GM11168 (cell line): Measurements from ENCODE around the gene FRMD4A.

ENCODE experiments used
- in situ Hi-C: fragments of 300-500 bp; cut with MboI; formaldehyde crosslinking; loops from one replicate; pipeline ENCODE4 v1.12.0; 2022; ENCODE audit warnings: low sequenced_read_pairs; ENCODE audit not compliant: unreplicated experiment

FRMD4A gene

DNA sequence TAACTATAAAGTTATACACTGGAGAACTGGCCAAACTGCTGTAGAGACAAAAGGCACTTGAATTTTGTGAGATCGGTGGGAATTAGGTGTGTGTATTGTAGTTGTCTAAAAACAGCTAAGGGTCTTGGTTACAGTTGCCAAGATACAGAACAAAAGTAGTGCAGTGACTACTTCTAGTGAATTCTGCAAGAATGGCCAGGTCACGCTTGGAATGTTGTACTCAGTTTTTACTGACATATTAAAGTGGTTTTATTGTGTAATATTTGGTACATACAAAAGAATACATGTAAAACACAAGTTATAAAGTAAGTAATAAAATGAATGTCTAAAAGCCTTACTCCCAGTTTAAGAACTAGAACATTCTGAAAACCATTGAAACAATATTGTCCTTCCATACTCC lies 701.6 kb downstream of the FRMD4A start:
- in situ Hi-C loops, result no loop called here

DNA sequence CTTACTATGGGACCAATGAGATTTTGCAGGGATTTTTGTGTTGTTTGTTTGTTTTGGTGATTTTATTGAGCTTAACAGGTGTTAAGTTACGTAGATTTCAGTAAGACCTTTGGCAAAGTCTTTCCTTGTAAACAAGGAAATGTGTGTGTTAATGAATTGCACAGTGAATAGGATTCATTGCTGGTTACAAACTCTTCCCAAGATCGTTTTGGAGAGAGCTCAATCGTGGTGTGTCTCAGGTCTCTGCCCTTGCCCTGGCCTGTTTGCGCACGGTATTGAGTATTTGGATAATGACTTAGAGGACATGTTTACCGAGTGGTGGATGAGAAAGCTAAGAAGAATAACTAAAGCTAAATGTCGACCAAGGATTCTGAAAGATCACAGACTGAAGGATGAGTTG lies 702.1 kb downstream of the FRMD4A start:
- in situ Hi-C loops, result no loop called here

DNA sequence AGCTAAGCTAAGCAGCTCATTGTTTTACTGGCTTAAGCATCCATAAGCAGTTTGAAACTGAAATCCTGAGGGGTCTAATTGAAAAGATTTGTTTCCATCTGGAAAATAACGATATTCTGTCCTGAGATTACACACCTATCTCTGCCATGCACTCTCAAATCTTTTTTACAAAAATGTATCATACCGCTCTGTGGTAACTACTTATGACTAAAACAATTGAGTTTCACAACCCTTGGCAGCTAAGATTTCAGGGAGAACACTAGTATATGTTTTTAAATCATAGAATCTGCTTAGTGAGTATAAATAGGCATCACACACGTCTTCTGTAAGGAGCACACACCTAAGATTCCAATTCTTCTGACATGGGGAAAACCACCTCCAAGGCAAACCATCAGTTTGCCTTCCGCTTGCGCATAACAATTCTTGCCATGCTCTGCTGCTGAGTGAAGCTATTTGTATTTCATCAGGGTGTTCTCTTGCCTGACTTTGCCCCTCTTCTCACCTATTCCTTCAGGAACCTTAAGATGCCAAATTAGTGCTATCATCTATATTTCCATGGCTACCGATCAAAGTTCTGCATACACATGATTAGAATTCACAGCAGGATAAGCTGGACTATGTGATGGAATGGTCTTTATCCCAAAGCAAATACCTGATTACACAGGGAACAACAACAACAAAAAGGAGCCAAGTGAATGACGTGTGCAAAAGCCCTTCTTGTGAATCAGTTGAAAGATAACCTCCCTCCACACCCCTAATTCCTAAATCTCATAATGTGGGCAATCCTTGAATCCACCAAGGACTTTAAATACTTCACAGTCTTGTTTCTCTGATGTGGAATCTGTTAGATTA lies 703.0 kb downstream of the FRMD4A start:
- in situ Hi-C loops, result no loop called here

DNA sequence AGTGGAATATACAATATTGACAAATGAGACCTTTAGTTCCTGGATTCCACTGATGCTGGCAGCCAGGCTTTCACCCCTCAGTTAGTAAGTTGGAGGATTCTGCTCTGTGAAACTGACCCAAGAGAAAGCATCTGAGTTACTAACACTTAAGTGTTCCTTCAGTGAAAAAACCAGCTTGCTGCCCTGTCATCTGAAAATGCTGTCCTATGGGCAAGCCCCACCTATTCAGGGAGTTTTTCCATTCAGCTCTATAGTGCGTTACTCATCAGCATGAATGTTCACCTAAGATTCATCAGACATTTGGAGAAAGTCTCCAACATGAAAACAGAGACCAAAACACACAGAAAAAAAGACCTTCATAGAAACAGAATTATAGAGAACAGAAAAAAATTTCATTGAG lies 706.1 kb downstream of the FRMD4A start:
- in situ Hi-C loops, result no loop called here

DNA sequence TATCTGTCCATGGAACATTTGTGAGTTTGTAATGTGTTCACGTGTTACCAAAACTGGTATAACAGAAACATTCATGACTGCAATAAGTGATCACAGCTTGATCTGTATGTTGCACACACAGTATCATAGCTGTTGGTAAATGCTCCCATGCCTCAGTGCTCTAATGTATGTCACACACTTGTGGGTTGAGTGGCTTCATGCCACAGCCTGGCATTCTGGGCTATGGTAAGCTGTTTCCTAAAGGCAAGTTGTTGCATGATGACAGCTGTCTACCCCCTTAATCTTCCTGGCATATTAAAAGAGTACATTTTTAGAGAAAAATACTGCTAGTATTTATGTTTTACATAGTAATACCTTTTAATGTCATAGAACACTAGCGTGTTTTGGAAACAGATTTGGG lies 708.8 kb downstream of the FRMD4A start:
- in situ Hi-C loops, result no loop called here

DNA sequence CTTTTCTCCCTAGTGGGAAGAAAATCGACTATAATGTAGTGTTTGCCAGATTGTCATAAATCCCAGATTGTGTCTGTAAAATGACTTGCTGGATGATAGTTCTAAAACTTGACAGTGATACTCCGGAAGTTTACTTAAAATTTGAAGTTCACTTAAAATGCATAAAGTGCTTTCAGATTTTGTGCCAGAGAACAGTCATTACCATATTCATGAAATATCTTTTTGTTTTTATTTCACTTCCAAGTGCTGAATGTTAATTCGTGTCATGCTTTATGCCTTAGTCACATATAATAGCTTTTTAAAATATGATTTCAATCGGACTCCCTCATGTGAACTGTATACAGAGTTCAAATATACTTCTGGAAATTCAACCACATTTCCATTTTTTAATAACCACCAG lies 713.6 kb downstream of the FRMD4A start:
- in situ Hi-C loops, result no loop called here

DNA sequence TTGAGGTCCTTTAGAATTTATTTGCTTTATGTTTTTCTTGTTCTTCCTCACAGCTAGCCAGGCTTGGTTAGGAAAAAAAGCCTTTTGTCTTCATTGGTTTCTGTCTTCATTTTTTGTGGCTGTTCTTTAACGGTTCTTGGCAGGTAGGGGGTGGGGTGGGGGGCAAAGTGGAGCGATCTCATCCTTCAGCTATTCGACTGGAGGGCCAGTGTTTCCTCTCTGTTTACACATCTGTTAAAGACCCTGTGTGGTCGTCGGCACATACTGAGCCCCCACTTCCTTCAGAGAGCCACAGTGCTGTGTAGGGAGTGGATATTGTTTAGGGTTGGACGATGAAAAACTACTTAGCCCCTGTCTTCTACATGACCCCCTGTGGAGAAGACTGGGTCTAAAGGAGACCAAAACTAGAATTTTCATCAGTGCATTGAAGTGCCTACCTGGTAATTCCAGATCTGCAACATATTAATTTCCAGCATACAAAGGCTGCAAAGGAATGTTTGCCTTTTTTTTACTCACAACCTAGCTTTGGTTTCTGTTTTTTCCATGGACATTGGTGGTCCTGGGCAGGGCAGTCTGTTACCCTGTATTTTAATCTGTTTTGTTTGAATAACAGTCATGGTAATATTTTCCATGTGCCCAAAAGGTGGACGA lies 714.9 kb downstream of the FRMD4A start:
- in situ Hi-C loops, result no loop called here

DNA sequence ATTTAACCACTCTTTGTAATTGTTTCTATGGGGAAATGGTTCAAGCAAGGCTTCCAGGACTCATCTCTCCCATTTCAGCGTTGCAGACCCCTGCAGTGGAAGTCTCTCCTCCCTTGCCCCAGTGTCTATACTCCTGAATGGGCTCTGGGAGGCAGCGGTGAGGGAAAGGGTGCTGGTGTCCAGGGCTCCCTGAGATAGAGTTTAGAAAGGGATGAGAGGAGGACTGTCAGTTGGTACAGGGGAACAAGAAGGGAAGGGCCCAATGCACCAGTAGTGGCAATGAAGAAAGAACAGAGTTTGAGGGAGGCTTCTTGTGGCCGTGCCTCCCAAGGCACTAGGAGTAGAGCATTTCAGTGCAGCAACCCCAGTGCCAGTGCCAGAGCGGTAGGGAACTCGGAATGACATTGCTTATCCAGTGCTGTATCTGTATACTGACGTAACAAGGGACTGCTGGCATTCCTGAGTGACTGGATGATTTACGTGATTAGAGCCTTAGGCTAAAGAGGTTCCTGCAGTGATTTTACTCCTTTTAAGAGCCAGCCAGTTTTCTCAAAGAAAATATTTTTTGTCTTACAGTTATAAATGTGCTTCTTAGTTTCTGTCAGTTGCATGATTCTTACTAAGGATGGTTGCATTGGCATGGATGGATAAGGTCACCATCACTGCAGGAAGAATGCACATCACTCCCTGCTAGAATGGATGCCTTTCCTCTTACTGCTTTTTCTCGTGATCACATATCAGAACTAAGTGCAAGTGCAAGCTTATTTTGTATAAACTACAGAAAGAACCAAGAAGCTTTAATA lies 716.0 kb downstream of the FRMD4A start:
- in situ Hi-C loops, result no loop called here

DNA sequence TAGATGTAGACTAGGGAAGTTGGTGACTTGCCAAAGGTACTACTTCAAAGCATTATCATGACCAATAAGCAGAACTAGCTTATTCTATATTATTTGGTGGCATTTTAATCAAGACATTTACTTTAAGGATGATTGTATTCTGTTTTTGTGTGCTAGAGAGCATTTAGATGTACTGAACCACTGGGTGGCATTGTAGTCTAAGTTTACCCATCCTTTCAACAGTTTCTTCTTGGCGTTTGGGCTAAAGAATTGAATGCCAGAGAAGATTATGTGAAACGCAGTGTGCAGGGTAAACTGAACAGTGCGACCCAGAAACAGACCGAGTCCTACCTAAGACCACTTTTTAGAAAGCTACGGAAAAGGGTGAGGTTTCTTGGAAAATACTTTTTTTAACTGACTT lies 717.2 kb downstream of the FRMD4A start:
- in situ Hi-C loops, result no loop called here

DNA sequence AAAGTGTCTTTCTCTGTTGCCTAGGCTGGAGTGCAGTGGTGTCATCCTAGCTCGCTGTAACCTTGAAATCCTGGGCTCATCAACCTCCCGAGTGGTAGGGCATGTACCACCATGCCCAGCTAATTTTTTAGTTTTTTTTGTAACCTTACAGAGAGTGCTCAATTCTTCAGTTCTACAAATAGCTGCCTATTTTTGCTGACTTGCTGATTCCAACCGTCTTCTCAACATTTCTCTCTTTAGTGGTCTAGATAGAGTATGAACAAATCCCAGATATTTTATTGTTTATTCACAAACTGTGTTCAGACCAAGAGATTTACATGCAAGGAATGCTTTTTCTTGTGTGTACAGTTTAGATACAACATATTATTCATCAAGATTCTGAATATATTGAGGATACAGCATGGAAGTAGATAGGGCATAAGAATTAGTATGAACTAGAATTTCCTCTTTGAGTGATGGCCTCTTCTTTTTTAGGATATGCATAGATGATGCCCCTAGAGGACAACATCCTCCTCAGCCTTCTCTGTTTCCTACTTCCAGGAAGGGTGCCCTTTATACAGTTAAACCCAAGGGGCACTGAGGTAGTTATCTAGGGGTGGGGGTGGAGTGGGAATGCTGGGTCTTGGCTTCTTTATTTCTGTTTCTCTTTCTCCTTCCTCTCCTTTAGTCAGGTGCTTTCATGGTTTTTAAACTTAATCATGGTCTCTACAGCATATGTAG lies 717.9 kb downstream of the FRMD4A start:
- in situ Hi-C loops, result no loop called here

DNA sequence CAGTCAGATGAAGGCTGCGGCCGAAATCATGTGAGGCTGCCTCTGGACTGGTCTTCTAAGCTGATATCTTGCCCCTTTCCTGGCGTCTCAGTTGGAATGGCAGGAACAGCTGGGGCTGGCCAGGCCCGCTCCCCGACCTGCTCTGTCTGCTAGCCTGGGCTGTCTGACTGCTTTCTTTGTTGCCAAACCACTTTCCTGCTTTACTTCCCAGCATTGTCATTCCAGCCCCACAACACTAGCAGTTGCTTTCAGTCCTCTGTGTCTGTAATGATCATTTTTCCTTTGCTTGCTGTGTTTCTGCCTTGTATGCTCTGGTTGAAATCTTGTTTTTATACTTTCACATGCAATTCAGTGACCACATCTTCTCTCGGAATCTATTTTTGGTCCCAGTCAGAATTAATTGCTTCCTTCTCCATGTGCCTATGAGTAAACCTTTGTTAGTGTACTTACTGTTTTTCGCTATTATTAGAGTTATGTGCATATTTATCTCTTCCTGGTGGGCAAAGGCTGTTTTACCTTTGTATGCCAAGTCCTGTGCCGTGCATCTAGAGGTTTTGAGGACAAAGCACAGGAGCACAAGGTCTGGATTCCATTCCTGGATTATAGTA lies 722.4 kb downstream of the FRMD4A start:
- in situ Hi-C loops, result no loop called here

DNA sequence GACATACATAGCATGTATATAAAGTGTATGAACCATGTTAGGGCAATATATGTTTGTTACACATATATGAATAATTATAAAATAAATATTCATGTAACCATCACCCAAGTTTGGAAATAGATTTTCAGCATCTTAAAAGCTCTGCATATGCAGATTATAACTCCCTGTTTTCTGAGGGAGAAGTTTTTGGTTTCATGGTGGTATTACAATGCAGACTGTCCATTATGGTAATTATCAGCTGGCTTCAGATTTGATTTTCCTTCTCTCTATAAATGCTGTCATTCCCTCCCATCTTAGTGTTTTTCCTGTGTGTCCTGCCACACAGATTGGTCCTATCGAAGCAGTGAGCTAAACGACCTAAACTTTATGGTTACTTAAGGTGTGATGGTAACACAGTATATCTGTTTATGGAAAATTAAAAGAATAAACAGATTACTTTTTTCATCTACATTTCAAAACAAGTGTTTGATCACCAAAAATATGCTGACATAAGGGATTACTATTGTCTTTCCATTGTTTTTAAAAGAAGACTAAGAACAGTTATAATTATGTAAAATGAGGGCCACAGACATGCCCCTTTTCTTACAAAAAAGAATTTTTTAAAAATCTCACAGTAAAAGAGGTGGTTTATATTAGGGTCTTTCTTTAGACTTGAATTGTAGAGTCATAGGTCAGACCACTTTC lies 726.2 kb downstream of the FRMD4A start:
- in situ Hi-C loops, result no loop called here

DNA sequence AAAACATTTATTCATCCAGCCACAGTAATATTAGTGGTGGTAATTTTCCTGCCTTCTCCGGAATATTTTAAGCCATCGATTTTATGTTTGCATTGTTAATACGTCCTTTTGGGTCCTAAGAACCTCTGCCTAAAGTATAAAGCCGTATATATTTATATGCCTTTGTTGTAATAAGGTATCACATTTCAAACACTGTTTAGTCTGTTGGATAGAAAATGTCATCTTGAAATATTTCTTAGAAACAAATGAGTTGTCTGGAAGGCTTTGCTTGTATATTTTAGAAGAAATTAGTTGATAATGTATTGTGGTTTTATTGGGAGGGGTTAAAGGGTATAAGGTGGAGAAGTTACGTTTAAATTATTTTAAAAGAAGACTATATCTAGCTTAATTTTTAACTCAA lies 732.8 kb downstream of the FRMD4A start:
- in situ Hi-C loops, result no loop called here

DNA sequence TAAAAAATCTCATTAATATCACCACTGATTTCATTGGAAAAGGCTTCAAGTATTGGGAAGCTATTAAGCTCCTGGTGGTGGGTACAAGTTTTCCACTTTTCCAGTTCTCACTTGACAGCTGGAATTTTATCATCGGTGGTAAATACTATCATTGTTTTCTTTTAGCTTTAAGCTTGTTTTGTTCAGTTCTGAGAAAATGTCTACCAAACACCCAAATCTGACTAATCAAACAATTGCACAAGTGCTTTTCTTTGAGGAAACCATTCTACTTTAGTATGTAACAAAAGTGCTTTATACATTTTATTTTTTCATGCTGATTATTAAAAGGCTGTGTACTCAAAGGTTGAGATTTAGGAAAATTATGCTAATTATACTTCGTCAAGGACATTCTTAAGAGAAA lies 736.1 kb downstream of the FRMD4A start:
- in situ Hi-C loops, result no loop called here
